ENCODE results near the gene PSMD2. TPM values are rescaled to one million over a fixed set of nuclear protein-coding genes. Genes with fewer than 3 reads are reported as not detected.

The PSMD2 gene
- total RNA-seq, 2 donors from 2014 or later = 230 to 272 TPM

DNA sequence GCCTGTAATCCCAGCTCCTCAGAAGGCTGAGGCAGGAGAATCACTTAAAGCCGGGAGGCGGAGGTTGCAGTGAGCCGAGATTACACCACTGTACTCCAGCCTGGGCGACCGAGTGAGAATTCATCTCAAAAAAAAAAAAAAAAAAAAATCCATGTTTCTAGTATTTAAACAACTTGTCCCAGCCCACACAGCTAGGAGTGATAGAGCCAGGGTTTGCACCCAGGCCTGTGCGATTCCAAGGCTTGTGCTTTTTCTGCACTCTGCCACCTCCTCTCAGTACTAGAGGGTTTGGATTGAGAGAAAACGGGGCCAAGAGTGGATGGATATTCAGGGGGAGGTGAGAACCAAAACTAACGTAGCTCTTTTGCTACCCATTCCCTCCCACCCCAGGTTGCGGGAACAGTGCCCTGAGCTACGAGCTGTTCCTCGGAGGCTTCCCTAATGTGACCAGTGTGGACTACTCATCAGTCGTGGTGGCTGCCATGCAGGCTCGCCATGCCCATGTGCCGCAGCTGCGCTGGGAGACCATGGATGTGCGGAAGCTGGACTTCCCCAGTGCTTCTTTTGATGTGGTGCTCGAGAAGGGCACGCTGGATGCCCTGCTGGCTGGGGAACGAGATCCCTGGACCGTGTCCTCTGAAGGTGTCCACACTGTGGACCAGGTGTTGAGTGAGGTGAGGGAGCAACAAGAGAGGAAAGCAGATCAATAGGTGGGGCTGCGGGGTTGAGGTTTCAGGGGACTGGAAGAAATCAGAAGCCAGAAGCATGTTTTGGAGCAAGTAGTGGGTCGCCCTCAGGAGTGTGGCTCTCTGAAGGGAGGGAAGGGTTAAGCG lies 41.7 kb upstream of the PSMD2 start:
- intact Hi-C loops (cut with DNase I) = loop anchor here (10.0 kb wide), 1 partner anchor 242 kb away; the partner anchor contains the start of gene ABCC5
- DNase-seq (ENCODE audit: low spot score) = no peak
- H3K4me3 ChIP-seq = no peak overlapping the region
- no peaks in the 10 kb centered on the region for H3K36me3 ChIP-seq
- H3K9me3 ChIP-seq = no peaks in the 10 kb centered on the region
- TF ChIP-seq, protein P1, sequence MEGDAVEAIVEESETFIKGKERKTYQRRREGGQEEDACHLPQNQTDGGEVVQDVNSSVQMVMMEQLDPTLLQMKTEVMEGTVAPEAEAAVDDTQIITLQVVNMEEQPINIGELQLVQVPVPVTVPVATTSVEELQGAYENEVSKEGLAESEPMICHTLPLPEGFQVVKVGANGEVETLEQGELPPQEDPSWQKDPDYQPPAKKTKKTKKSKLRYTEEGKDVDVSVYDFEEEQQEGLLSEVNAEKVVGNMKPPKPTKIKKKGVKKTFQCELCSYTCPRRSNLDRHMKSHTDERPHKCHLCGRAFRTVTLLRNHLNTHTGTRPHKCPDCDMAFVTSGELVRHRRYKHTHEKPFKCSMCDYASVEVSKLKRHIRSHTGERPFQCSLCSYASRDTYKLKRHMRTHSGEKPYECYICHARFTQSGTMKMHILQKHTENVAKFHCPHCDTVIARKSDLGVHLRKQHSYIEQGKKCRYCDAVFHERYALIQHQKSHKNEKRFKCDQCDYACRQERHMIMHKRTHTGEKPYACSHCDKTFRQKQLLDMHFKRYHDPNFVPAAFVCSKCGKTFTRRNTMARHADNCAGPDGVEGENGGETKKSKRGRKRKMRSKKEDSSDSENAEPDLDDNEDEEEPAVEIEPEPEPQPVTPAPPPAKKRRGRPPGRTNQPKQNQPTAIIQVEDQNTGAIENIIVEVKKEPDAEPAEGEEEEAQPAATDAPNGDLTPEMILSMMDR (IDR thresholded peaks at IDR 0.05) = no peak
- no peak for TF ChIP-seq POLR2AphosphoS5 (IDR thresholded peaks at IDR 0.05)
- peaks cover 4% of the 10 kb centered on the region for H3K4me1 ChIP-seq (replicated peaks)
- no peaks in the 10 kb centered on the region for H3K27me3 ChIP-seq (replicated peaks; ENCODE audit: insufficient read depth)
- H3K27ac ChIP-seq = no peak overlapping the region
- WGBS = 92% methylated on average over 23 of the region's 23 CpGs

DNA sequence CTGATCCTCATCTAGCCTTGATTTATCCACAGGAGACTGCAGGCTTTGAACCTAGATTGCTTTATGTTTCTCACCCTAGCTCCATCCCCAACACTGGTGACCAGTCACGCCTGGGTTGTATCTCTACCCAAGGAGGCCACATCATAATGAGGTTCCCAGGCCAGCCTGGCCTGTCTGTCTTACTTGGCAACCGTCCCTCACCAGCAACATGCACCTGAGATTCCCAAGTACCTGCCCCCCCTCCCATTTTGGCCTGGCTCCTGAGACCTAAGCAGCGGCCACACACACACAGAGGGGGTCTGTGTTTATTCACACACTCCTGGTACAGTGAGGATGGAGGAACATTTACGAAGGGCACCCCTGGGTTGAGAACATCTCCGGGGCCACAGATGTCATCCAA lies 40.1 kb upstream of the PSMD2 start:
- DNase-seq (ENCODE audit: low spot score) = no peak
- Histone ChIP-seq H3K9me3 (no peaks in the 10 kb centered on the region), H3K27me3 (replicated peaks; ENCODE audit: insufficient read depth) (peaks cover 4% of the 10 kb centered on the region), H3K36me3 (no peaks in the 10 kb centered on the region), H3K27ac (no peak overlapping the region), H3K4me3 (no peak overlapping the region), H3K4me1 (replicated peaks) (peaks cover 4% of the 10 kb centered on the region)
- intact Hi-C loops (cut with DNase I) = loop anchor here (10.0 kb wide), 1 partner anchor 244 kb away; the partner anchor contains the start of gene ABCC5
- TF ChIP-seq POLR2AphosphoS5 (IDR thresholded peaks at IDR 0.05) = no peak
- TF ChIP-seq, protein P1 (IDR thresholded peaks at IDR 0.05) = no peak
- no peak for TF ChIP-seq POLR2A (IDR thresholded peaks at IDR 0.05)
- WGBS = 88% methylated on average over 5 of the region's 5 CpGs

DNA sequence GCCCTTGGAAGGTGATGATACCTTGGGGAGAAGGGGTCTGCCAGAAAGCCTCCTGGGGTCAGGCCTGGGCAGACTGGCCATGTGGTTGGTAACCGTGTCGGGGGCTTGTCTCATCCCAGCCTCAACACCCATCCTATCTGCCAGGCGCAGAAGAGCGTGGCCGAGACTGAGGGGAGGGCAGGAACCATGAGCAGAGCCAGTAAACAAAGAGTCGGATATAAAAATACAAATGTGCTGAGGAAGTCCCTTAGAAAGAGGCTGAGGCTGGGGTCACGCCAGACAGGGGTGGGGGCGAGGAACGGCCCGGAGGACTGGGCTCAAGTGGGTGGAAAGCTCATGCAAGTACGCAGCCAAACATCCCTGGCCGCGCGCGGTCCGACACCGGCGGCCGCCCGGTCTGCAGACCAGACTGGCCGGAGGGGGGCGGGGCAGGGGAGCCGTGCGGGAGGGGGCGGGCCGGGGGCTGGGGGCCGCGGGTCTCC lies 39.6 kb upstream of the PSMD2 start:
- Histone ChIP-seq H3K27me3 (replicated peaks; ENCODE audit: insufficient read depth) (peaks cover 4% of the 10 kb centered on the region), H3K36me3 (no peaks in the 10 kb centered on the region), H3K4me3 (peak overlapping the region in 1 of 2 donors; percentile 12), H3K9me3 (no peaks in the 10 kb centered on the region), H3K27ac (no peak overlapping the region), H3K4me1 (replicated peaks) (peaks cover 4% of the 10 kb centered on the region)
- 12% methylated on average over 23 of the region's 28 CpGs for WGBS
- intact Hi-C loops (cut with DNase I) = loop anchor here (10.0 kb wide), 1 partner anchor 245 kb away; the partner anchor contains the start of gene ABCC5
- TF ChIP-seq, protein P1 (IDR thresholded peaks at IDR 0.05) = no peak
- no peak for TF ChIP-seq POLR2AphosphoS5 (IDR thresholded peaks at IDR 0.05)
- TF ChIP-seq POLR2A (IDR thresholded peaks at IDR 0.05) = no peak
- no peak for DNase-seq (ENCODE audit: low spot score)

DNA sequence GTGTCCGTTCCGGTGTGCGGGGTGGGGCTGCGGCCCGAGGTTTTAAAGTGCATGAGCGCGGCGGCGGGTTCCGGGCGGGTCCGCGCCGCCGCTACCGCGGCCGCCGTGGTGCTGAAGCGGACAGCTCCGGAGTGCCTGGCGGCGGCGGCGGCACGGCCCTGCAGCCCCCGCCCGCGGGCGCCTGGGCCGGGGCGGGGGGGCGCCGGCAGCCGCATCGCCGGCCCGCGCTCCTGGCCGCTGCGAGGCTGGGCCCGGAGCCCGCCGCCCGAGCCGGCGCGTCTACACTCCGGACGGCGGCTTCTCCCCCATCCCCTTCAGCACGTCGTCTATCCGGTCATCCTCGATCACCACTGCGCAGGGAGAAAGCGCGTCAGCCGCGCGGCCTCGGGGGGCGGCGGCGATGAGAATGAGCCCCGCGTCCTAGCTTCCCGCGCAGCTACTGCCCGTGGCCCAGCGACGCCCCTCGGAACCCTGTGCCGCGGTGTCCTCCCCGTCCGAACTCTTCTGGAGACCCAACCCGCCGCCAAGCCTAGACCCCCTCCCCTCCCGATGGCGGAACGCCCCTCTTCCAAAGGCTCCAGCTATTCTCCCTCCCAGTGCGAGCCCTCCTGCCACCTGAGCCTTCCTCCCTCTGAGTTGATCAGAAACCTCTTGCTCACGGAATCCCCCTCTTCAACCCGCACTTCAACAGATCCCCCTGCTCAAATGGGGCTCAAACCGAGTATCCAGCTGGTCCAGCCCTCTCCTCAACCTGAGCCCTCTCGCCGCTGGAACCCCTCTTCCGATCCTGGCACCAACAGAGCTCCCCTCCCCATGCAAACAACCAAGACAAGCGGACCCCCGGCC lies 38.9 kb upstream of the PSMD2 start:
- Histone ChIP-seq H3K4me3 (peak overlapping the region; percentile 6 to 44), H3K4me1 (replicated peaks) (peaks cover 4% of the 10 kb centered on the region), H3K27me3 (replicated peaks; ENCODE audit: insufficient read depth) (peaks cover 4% of the 10 kb centered on the region), H3K27ac (no peak overlapping the region), H3K36me3 (no peaks in the 10 kb centered on the region), H3K9me3 (no peaks in the 10 kb centered on the region)
- intact Hi-C loops (cut with DNase I) = loop anchor here (10.0 kb wide), 1 partner anchor 245 kb away; the partner anchor contains the start of gene ABCC5
- TF ChIP-seq POLR2A (IDR thresholded peaks at IDR 0.05) = no peak
- TF ChIP-seq, protein P1 (IDR thresholded peaks at IDR 0.05) = no peak
- no peak for TF ChIP-seq POLR2AphosphoS5 (IDR thresholded peaks at IDR 0.05)
- WGBS = under 1% methylated on average over 60 of the region's 91 CpGs
- DNase-seq (ENCODE audit: low spot score) = no peak
